Mesenchymal stem cell (in vitro differentiated cells and primary cell): ENCODE results near the gene SLC35E4.

Source experiments
- DNase-seq: peaks from one replicate; pipeline ENCODE4 v3.0.0-alpha.2; 2013
- H2AFZ ChIP-seq: one replicate; pipeline ENCODE4 v1.6.1; 2013; ENCODE audit warnings: low read depth, mild to moderate bottlenecking, control low read depth, inconsistent platforms, low read length, moderate library complexity
- H2AK5ac ChIP-seq: 2 replicates; pipeline ENCODE4 v1.6.1; 2013; ENCODE audit warnings: low read length, moderate library complexity, mild to moderate bottlenecking, inconsistent platforms; ENCODE audit not compliant: severe bottlenecking
- H2BK120ac ChIP-seq: one replicate; pipeline ENCODE4 v1.6.1; 2013; ENCODE audit warnings: low read depth, mild to moderate bottlenecking, inconsistent platforms, low read length, moderate library complexity
- H2BK12ac ChIP-seq, 2 experiments: one replicate each; pipeline ENCODE4 v1.6.1; 2013; ENCODE audit warnings: inconsistent platforms in 2 of 2, low read length in 2 of 2, mild to moderate bottlenecking in 2 of 2, moderate library complexity in 2 of 2, control low read depth in 1 of 2
- H2BK15ac ChIP-seq: one replicate; pipeline ENCODE4 v1.6.1; 2013; ENCODE audit warnings: mild to moderate bottlenecking, low read depth, inconsistent platforms; ENCODE audit not compliant: poor library complexity, severe bottlenecking
- H2BK5ac ChIP-seq: 2 replicates; pipeline ENCODE4 v1.6.1; 2013; ENCODE audit warnings: low read depth, mild to moderate bottlenecking, low read length, control low read depth, inconsistent platforms; ENCODE audit not compliant: poor library complexity, severe bottlenecking
- H3K14ac ChIP-seq, 2 experiments: one replicate each; pipeline ENCODE4 v1.6.1; 2013; ENCODE audit warnings: inconsistent platforms in 2 of 2, low read length in 2 of 2, control low read depth in 1 of 2, mild to moderate bottlenecking in 1 of 2, moderate library complexity in 1 of 2
- H3K18ac ChIP-seq, 2 experiments: one replicate each; pipeline ENCODE4 v1.6.1; 2013; ENCODE audit warnings: inconsistent platforms in 2 of 2, low read length in 2 of 2, control low read depth in 1 of 2, low read depth in 1 of 2, mild to moderate bottlenecking in 1 of 2
- H3K23ac ChIP-seq, 2 experiments: one replicate each; pipeline ENCODE4 v1.6.1; 2013; ENCODE audit warnings: inconsistent platforms in 2 of 2, low read length in 2 of 2, mild to moderate bottlenecking in 2 of 2, moderate library complexity in 2 of 2, control low read depth in 1 of 2
- H3K27ac ChIP-seq: 2 replicates; pipeline ENCODE4 v1.5.1; 2013; ENCODE audit warnings: mild to moderate bottlenecking, moderate library complexity, low read length, control low read depth, inconsistent platforms; ENCODE audit not compliant: poor library complexity, severe bottlenecking
- H3K27me3 ChIP-seq, 2 experiments: 2 replicates each; pipeline versions ENCODE4 v1.6.1 to v1.7.0; 2013; ENCODE audit warnings: low read length in 2 of 2, mild to moderate bottlenecking in 2 of 2, moderate library complexity in 2 of 2, control low read depth in 1 of 2, inconsistent platforms in 1 of 2; ENCODE audit not compliant: control insufficient read depth in 1 of 2, insufficient read depth in 1 of 2
- H3K36me3 ChIP-seq, 2 experiments: 2 replicates each; pipeline versions ENCODE4 v1.6.1 to v1.7.0; 2013; ENCODE audit warnings: low read length in 2 of 2, control low read depth in 1 of 2, inconsistent platforms in 1 of 2, low read depth in 1 of 2, mild to moderate bottlenecking in 1 of 2; ENCODE audit not compliant: insufficient read depth in 2 of 2, control insufficient read depth in 1 of 2
- H3K4ac ChIP-seq, 2 experiments: one replicate each; pipeline ENCODE4 v1.6.1; 2013; ENCODE audit warnings: inconsistent platforms in 2 of 2, low read length in 2 of 2, mild to moderate bottlenecking in 2 of 2, moderate library complexity in 2 of 2, control low read depth in 1 of 2, low read depth in 1 of 2
- H3K4me1 ChIP-seq: 2 replicates; pipeline ENCODE4 v1.6.1; 2013; ENCODE audit warnings: low read depth, low read length, control low read depth; ENCODE audit not compliant: control insufficient read depth, insufficient read depth
- H3K4me2 ChIP-seq: 2 replicates; pipeline ENCODE4 v1.6.1; 2013; ENCODE audit warnings: low read length, mild to moderate bottlenecking, inconsistent platforms; ENCODE audit not compliant: poor library complexity, severe bottlenecking
- H3K4me3 ChIP-seq, 2 experiments: 2 replicates each; pipeline versions ENCODE4 v1.5.1 to v1.7.0; 2013; ENCODE audit warnings: low read length in 2 of 2, mild to moderate bottlenecking in 2 of 2, control low read depth in 1 of 2, low read depth in 1 of 2; ENCODE audit not compliant: insufficient read depth in 1 of 2
- H3K79me1 ChIP-seq: replicated peaks from 2 replicates; pipeline ENCODE4 v1.6.1; 2013; ENCODE audit warnings: mild to moderate bottlenecking, control low read depth, low read length, inconsistent platforms; ENCODE audit not compliant: poor library complexity, severe bottlenecking
- H3K9ac ChIP-seq: 2 replicates; pipeline ENCODE4 v1.7.0; 2013; ENCODE audit warnings: mild to moderate bottlenecking, low read length, moderate library complexity
- H3K9me3 ChIP-seq: 2 replicates; pipeline ENCODE4 v1.7.0; 2013; ENCODE audit warnings: mild to moderate bottlenecking, low read length; ENCODE audit not compliant: control insufficient read depth
- H4K8ac ChIP-seq: one replicate; pipeline ENCODE4 v1.6.1; 2013; ENCODE audit warnings: inconsistent platforms, mild to moderate bottlenecking, low read length, moderate library complexity
- H4K91ac ChIP-seq: one replicate; pipeline ENCODE4 v1.6.1; 2013; ENCODE audit warnings: mild to moderate bottlenecking, low read length, inconsistent platforms
- WGBS: methylation state at CpG from one replicate; pipeline ENCODE4 v1.1.7; 2013; ENCODE audit warnings: mixed read lengths; 5-methylcytosine and 5-hydroxymethylcytosine counted together

The SLC35E4 gene

DNA sequence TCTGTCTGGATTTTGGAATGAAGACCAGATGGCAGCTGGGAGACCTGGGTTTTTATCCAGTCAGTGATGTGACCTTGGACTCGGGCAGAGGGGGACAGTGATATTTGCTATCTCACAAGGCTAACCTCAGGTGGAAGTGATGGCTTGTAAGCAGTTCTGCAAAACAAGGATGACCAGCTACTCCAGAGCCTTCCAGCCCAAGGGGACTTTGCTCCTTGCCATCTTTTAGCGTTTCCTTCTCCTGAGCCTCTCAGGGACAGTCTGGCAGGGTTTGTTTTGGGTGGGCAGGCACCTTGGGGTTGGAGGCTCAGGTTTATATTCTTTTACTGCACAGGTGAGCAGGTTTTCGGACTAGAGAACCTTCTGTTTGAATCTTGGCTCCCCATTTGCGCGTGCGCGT is 49.6 kb downstream of the SLC35E4 start:
- Histone ChIP-seq H2BK12ac (no peak overlapping the region), H3K23ac (no peak overlapping the region), H3K18ac (no peak overlapping the region), H2BK15ac (no peak overlapping the region), H3K79me1 (no peaks in the 10 kb centered on the region), H3K9ac (no peak overlapping the region), H3K27me3 (peaks cover 0 to 20% of the 10 kb centered on the region in 2 experiments), H3K27ac (no peak overlapping the region), H2BK120ac (no peak overlapping the region), H4K8ac (no peak overlapping the region), H3K14ac (no peak overlapping the region), H3K36me3 (no peaks in the 10 kb centered on the region), H3K4ac (no peak overlapping the region), H2AFZ (no peak overlapping the region), H3K9me3 (no peaks in the 10 kb centered on the region), H3K4me3 (no peak overlapping the region), H3K4me2 (no peak overlapping the region), H3K4me1 (no peaks in the 10 kb centered on the region), H2AK5ac (no peak overlapping the region), H4K91ac (no peak overlapping the region), H2BK5ac (no peak overlapping the region)
- 94% methylated on average over 7 of the region's 7 CpGs for WGBS
- no peak for DNase-seq

DNA sequence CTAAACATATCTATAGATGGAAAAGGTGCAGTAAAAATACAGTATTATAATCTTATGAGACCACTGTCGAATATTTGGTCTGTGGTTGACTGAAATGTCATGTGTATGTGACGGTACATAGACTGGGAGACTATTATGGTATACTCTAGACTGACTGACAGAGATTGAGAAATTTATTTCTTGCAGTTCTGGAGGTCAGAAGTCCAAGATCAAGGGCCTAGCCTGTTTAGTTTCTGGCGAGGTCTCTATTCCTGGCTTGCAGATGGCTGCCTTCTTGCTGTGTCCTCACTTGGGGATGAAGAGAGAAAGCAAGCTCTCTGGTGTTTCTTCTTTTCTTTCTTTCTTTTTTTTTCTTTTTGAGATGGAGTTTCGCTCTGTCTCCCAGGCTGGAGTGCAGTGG is 51.8 kb downstream of the SLC35E4 start:
- Histone ChIP-seq H3K79me1 (no peaks in the 10 kb centered on the region), H4K8ac (no peak overlapping the region), H3K4me1 (no peaks in the 10 kb centered on the region), H3K4me3 (no peak overlapping the region), H3K36me3 (no peaks in the 10 kb centered on the region), H4K91ac (no peak overlapping the region), H3K4me2 (no peak overlapping the region), H3K4ac (no peak overlapping the region), H3K27me3 (peaks cover 0 to 9% of the 10 kb centered on the region in 2 experiments), H3K9me3 (no peaks in the 10 kb centered on the region), H2BK120ac (no peak overlapping the region), H2BK5ac (no peak overlapping the region), H2BK12ac (no peak overlapping the region), H3K14ac (no peak overlapping the region), H3K27ac (no peak overlapping the region), H3K18ac (no peak overlapping the region), H2AK5ac (no peak overlapping the region), H2BK15ac (no peak overlapping the region), H3K9ac (no peak overlapping the region), H3K23ac (no peak overlapping the region), H2AFZ (no peak overlapping the region)
- 81% methylated on average over 4 of the region's 4 CpGs for WGBS
- no peak for DNase-seq

DNA sequence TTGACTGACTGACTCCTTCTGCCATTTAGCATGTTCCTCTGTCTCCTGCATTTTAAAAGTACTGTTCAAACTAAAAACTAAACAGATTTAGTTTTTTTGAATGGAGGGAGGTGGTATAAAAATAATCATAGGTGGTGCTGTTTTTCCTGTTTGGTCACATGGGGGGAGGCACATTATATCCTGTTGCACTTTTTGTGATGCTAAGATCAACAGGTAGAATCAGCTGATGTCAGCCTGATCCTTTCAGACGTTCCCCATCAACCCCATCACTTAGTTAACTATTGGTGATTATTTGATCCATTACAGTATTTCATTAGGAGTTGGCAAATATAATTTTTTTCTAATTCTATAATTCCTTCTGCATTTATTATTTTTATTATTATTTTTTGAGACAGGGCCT is 54.0 kb downstream of the SLC35E4 start:
- Histone ChIP-seq H2BK12ac (no peak overlapping the region), H2AFZ (no peak overlapping the region), H3K9ac (no peak overlapping the region), H2AK5ac (no peak overlapping the region), H3K36me3 (no peaks in the 10 kb centered on the region), H3K27ac (no peak overlapping the region), H2BK15ac (no peak overlapping the region), H2BK5ac (no peak overlapping the region), H3K27me3 (no peaks in the 10 kb centered on the region), H3K9me3 (no peaks in the 10 kb centered on the region), H4K91ac (no peak overlapping the region), H3K4ac (no peak overlapping the region), H3K14ac (no peak overlapping the region), H3K18ac (no peak overlapping the region), H2BK120ac (no peak overlapping the region), H3K4me1 (peaks cover 4% of the 10 kb centered on the region), H3K4me2 (no peak overlapping the region), H4K8ac (no peak overlapping the region), H3K4me3 (no peak overlapping the region), H3K79me1 (no peaks in the 10 kb centered on the region), H3K23ac (no peak overlapping the region)
- DNase-seq = no peak
- no CpG with 5 or more reads among the region's 1 CpG for WGBS

DNA sequence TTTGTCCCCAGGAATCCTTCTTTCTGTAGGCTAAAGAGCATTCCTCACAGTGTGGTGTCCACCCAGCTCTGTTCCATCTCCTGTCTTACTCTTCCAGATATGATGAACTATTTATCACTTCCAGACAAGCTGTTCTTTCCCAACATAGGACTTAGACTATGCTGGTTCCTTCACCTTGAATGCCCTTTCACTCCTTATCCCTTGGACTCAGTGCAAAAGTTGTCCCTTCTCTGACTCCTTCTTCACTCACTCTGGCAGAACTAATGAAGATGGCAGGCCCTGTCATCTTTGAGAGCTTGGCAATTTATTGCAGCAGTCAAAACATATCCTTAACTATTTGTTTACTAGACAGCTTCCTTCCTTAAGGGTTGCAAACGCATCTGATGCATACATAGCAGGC is 55.6 kb downstream of the SLC35E4 start:
- no peak overlapping the region for H3K4ac ChIP-seq
- no peak overlapping the region for H2BK15ac ChIP-seq
- H3K23ac ChIP-seq = no peak overlapping the region
- H3K14ac ChIP-seq = no peak overlapping the region
- no peaks in the 10 kb centered on the region for H3K79me1 ChIP-seq
- no peak overlapping the region for H3K4me2 ChIP-seq
- no peak overlapping the region for H2BK5ac ChIP-seq
- H3K27ac ChIP-seq = no peak overlapping the region
- H3K9ac ChIP-seq = no peak overlapping the region
- H3K27me3 ChIP-seq = peaks cover 0 to 9% of the 10 kb centered on the region in 2 experiments
- H2AK5ac ChIP-seq = no peak overlapping the region
- H3K4me3 ChIP-seq = no peak overlapping the region
- H2BK120ac ChIP-seq = no peak overlapping the region
- H2AFZ ChIP-seq = no peak overlapping the region
- H3K36me3 ChIP-seq = no peaks in the 10 kb centered on the region
- no peak overlapping the region for H3K18ac ChIP-seq
- H2BK12ac ChIP-seq = no peak overlapping the region
- H3K4me1 ChIP-seq = peaks cover 11% of the 10 kb centered on the region
- WGBS = 15% methylated on average over 1 of the region's 1 CpG
- H4K8ac ChIP-seq = no peak overlapping the region
- H3K9me3 ChIP-seq = no peaks in the 10 kb centered on the region
- DNase-seq = no peak
- H4K91ac ChIP-seq = no peak overlapping the region
